MV-4-11 (cell line): ENCODE results near the gene FGD5.
A peak's percentile ranks its signal among the peaks of the same experiment; 100 is the strongest.

Experiments
- DNase-seq: peaks from one replicate; lab custom pipeline; 2025; lab: John Stamatoyannopoulos, UW

Gene FGD5

DNA sequence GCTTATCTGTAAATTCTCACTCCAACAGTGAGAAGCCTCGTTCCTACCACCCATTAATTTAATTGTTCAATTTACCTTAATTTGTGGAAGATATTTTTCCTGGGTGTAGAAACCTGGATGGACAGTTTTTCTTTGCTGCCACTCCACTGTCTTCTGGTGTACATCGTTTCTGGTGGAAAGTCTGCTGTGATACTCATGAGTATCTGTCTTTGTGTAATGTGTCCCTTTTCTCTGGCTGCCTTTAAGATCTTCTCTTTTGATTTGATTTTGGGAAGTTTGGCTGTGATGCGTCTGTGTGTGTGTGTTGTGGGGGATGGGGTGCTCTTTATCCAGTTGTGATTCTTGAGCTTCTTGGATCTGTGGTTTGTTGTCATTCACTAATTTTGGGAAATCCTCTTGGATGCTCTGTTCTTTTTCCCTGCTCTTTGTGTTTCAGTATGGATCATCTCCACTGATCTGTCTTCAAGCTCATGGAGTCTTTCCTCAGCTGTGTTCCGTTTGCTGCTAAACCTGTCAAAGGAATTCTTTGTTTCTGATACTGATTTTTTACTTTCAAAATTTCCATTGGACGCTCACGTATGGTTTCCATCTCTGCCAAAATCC, 86.4 kb downstream of the FGD5 start:
- DNase-seq = no peak

DNA sequence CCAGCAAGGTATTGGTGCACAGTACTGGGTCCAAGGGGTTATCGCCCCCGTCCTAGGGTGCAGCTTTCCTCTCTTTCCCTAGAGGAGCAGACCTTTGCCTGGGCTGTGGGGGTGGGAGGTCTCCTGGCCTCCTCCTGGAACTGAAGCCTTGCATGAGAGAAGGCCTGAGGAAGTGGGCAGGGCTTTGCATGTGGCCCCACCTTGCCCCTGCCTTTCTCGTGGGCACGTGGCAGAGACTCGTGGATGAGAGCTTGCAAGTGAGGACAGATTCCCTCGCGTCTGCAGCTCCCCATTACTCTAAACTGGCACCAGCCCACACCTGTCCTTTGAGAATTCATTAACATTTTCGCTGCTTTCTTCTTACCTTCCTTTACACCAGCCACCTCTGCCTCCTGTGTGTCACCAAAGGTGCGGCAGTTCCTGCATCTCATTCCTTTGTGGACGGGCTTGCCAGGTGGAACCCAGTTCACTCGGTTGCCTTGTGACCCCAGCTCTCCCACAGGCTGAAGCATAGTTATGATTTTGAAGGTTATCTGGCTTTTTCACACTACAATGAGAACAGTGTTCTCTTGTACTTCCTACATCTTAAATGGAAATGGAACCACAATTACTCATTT, 87.7 kb downstream of the FGD5 start:
- DNase-seq = no peak

DNA sequence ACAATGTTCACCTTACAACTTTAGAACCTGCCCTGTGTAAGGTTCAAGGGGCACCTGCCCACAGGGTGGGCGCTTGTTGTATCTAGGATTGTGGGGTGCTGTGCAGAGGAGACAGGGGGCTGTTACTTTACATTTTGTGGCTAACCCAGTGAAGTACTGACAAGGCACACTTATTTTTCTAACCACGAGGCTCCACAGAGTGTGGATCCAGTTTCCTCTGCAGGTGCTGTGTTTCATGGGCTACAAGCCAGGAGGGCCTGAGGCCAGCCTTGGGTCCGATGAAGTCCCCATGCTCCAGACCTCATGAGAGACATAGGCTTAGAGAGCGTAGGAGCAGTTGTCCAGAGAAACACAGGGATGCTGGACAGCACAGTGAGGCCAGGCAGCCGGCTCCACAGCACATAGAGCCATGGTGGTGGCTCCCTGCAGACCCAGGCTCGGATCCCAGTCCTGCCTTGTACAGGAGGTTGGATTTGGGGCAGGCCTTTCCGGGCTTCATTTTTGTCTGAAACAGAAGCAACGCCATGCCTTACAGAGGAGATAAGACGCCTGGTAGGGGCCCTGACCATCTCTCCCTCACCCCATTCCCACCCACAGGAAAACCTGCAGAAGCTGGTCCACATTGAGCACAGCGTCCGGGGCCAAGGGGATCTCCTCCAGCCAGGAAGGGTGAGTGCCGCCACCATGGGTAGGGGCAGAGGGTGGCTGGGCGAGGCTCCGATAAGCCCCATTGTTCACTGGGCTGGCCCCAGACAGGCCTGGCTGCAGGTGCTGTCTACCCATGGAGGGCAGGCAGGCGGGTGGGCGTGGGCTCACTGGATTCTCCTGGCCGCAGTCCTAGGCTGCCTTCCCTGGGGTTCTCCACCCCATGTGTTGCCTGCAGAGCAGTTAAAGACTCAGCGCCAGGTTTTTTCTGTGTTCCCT, 88.5 kb downstream of the FGD5 start:
- DNase-seq = no peak

DNA sequence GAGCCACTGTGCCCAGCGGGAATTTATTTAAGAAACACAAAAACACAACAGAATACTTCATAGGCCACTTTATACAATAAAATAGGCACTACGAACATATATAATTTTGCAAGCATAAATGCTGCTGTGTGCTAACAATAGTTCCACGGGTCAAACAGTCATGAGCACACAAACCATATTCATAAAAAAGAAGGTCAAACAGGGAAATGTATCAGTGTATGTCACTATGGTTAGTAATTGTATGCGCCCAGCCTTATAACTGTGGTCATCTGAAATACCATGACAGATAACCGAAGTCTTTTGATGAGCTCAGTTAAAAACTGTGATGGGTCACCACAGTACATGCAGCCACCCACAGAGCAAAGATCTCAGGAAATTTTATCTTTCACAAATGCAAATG, 90.5 kb downstream of the FGD5 start:
- peak; percentile 8 for DNase-seq

DNA sequence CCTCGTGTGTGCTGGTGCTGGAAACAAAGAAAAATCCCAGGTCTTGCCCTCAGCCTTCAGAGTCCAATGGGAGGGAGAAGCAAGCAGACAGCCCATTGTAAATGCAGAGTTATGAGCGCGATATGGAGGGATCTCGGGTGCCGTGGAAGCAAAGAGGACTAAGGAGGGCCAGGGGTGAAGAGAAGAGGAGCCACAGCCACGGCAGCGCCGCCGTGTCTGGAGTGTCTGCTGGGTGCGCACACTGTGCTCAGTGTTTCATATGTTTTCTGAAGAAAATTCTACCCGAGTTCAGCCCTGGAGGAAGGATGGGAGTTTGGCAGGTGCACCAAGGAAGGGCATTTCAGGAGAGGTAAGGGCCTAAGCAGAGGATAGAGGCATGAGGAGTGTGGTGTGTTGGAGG, 92.9 kb downstream of the FGD5 start:
- no peak for DNase-seq

DNA sequence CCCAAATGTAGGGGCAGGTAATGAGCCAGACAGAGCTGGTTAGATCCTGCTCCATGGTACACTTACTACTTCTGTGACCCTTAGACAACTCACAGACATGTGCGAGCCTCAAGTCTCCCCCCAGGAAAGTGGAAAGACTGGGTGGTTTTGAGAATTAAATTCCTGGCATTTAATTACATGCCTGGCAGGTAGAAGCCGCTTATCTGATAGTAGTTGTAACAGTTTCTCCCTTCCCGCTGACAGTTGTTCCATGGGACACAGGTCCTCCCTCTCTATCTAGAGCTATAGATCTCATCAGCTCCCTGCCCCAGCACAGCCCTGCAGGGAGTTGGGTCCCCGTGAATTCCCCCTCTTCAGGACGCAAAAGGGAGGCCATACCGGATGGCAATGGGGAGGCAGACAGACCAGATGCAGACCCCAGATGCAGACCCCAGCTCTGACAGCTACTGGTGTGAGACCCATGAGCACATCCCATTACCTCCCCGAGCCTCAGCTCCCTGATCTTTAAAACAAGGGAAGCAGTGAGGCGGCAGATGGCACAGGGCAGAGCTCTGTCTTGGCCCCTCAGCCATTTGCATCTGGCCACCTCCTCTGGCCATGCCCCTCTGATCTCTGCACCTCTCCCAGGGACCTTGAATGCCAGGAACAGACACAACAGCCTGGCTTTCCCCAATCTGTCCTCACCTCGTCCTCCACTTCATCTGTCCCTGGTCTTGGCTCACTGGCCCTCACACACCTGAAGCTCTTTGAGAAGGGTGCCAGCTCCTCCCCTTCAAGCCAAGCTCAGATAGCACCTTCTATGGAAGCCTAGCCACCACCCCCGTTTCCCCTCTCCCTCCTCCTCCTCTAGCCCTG, 94.5 kb downstream of the FGD5 start:
- DNase-seq = no peak

DNA sequence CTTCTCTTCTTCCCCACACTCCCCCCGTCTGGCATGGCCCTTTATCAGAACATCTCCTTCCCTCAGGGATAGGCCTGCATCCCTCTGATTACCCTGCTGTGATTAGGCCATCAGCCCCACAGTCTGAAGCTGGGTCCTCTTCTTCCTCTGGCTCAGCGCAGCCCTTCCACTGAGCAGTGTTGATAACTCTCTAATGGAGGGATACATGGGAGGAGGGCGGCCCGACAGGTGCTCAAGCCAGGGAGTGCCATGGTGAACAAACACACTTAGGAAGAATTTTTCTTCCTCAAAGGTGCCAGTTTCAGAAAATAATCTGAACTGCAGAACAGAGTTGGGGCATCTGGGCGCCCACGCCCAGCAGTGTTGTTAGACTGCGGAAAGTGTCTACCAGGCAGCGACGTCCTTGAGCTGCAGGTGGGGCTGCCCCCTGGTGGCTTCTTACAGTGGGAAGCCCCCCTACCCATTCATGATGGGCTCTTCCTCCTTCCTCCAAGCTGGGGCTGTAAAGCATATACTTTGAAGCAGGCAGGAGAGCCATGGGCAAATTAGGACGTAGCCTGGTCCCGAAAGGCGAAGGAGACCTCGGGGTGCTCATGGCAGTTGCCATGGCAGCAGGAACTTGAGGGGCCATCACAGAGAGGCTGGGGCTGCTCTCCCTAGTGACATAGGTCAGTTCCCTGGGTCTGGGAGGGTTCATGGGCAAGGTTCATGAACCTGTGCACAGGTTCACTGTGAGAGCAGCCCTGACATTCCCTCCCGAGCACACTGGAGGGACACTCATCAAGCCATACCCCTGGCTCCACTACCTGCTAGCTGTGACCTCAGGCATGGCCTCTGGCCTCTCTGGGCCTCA, 95.4 kb downstream of the FGD5 start:
- no peak for DNase-seq

DNA sequence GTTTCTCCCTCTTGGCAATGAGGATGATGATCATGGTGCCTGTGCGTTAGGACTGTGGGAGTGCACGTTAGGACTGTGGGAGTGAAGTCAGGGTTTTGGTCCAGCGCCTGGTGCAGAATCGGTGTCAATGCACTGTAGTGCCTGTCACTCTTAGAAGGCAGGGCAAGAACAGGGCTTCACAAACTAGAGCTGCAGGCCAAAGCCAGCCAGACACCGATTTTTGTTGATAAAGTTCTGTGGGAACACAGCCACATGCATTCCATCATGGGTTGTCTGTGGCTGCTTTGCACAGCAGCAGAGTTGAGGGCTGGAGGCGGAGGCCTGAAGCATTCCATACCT, 96.0 kb downstream of the FGD5 start:
- no peak for DNase-seq

DNA sequence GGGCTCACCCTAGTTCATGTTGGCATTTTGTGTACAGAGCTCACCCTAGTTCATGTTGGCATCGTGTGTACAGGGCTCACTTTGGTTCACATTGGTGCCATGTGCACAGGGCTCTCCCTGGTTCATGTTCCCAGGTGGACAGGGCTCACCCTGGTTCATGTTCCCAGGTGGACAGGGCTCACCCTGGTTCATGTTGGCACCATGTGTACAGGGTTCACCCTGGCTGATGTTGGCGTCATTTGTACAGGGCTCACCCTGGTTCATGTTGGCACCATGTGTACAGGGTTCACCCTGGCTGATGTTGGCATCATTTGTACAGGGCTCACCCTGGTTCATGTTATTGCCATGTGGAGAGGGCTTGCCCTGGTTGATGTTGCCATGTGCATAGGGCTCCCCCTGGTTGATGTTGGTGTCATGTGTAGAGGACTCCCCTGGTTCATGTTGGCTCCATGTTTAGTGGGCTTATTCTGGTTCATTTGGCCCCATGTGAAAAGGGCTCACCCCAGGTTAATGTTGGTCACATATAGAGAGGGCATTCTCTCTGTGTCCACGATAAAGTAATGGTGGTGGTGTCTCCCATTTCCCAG, 97.0 kb downstream of the FGD5 start:
- no peak for DNase-seq

DNA sequence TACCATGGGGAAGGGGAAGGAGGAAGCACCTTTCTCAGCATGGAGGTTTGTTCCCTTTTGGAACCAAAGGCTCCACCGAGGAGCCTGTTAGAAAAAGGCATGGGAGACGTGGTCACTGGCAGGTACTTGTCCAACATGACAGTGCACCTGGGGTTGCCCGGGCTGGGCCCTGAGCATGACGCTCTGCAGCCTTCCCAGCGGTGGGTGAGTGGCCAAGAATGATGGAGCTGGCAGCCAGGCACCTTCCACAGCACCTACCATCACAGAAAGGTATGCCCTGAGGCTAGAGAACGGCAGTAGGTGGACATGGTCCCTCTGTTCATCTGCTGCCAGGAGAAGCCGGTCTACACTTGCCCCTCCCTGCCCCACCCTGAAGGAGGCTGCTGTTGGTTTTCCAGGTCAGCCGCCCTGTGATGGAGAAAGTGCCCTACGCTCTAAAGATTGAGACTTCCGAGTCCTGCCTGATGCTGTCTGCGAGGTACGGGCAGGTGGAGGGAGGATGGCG, 99.6 kb downstream of the FGD5 start:
- no peak for DNase-seq

DNA sequence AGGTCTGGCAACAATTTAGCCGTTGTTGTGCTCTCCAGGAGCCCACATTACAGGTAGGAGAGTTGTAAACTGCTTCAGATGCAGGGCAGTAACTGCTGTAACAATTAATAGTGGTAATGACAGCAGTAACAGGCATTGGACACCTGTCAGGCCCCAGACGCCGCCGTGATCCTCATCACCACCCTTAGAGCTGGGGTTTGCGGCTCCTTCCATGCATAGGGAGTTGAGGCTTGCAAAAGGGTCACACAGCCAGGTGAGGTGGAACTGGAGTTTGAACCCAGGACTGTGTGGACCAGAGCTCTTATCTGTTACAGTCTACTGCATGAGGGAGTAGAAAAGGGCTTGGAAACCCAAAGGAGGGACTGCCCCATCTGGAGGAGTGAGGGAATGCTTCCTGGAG, 101.8 kb downstream of the FGD5 start:
- no peak for DNase-seq

DNA sequence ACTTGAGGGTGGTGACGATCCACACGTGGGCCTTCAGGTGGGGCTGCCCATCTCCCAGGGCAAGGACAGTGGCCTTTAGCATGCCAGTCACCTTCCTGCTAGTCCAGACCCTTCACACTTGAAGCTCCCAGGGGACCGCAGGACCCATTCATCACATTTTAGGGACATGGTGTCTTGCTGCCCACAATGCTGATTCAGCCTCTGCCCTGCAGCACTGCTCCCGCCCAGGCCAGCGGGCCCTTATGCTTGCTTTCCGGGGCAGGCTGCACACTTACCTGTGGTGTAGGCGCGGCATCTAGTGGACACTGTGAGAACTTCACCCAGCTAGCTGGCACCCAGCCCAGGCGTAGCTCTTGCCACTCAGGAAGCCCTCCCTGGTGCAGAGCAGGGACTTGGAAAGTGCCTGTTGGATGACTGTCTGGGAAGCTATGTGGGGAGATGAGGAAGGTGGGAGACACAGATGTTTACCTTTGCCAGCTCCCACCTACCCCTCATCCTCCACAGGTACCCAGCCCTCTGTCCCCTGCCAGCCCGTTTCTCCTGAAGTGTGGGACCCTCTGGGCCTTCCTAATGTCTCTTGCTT, 102.4 kb downstream of the FGD5 start:
- peak; percentile 73 for DNase-seq

DNA sequence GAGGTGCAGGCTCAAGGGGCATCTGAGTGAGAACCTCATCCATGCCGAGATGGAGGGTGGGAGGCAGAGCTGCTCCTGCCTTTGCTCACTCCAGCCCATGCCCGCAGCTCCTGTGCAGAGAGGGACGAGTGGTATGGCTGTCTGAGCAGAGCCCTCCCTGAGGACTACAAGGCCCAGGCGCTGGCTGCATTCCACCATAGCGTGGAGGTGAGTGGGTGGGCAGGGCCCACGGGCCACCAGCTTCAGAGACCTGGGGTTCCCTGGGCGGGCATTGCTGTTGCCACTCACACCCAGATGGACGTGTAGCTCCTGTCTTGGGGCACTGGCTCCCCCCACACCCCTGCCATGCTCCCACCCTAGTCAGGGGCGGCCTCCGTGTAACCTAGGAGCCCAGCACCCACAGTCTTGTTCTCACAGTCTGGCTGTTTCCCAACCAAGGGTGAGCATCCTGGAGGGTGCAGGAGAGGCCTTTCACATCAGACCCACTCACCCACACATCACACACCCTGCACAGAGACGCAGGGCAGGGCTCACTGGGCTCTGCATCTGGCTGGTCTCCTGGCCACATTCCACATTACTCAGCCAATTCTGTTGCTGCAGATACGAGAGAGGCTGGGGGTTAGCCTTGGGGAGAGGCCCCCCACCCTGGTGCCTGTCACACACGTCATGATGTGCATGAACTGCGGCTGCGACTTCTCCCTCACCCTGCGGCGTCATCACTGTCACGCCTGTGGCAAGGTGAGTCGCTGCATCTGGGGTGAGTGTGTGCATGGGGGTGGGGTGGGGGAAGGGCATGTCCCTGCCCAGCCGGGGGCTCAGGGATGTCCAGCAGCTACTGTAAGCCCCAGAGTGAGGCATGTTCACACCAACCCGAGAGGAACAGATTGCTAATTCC, 103.3 kb downstream of the FGD5 start:
- DNase-seq = no peak

DNA sequence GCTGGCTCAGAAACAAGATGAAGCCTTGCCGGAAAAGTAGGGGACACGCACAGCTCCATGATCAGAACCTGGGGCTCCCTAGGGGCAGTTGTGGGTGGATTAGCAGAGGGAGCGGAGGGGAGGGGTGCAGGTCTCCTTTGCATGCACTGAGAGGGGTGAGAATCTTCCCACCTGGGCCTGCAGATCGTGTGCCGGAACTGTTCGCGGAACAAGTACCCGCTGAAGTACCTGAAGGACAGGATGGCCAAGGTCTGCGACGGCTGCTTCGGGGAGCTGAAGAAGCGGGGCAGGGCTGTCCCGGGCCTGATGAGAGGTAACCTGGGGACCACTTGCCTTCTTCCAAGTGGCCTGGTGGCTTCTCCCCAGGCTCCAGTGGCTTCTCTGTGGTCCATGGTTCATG, 104.1 kb downstream of the FGD5 start:
- DNase-seq = no peak

DNA sequence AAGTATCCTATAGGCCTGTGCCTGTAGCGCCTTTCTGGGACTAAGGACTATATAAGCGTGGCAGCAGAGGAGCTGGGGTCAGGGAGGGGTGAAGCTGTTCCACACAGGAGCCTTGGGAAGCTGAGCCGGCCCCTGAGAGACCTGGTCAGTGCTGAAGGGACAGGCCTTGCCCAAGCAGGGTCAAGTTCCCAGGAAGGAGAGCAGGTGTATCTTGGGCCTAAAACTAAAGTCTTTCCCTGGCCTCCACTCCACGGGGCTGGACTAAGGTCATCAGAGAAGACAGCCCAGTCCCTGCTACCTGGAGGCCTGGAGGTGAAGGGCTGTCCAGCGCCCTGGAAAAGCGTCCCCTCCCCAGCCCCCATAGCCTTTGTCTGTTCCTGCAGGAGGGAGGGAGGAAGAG, 104.7 kb downstream of the FGD5 start:
- no peak for DNase-seq

DNA sequence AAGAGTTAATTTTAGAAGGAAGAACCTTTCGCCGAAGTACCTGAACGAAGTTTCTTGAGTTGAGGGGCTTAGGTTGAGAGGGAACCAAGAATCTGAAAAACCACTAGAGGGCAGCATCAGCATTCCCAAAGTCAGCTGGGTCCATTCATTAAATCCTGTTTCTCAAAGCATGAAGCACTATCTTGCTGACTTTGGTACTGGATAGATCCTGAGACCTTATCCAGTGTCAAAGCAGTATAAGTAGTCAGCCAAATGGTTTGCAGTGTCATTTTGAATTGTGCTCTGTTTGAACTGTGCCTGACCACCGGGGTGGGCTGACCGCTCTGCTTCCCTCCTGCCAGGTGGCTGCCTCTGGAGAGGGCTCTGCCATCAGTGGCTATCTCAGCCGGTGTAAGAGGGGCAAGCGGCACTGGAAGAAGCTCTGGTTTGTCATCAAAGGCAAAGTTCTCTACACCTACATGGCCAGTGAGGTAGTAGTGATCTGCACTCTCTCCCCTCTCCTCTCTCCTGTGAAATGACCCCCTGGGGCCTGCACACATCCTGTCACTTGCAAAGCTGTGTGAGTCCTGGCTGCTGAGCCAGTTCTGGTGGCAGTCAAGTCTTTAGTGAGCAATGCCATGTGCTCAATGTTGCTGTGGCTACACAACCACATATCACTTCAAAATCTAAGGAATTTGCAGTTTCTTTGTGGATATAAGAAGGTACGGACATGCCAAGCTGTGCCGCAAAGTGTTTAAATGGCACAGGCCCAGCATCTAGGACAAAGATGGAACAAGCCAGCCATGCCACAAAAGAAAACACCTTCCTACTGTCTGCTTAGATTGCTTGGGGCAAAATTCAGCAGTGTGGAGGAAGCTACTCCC, 107.2 kb downstream of the FGD5 start:
- peak; percentile 28 for DNase-seq

DNA sequence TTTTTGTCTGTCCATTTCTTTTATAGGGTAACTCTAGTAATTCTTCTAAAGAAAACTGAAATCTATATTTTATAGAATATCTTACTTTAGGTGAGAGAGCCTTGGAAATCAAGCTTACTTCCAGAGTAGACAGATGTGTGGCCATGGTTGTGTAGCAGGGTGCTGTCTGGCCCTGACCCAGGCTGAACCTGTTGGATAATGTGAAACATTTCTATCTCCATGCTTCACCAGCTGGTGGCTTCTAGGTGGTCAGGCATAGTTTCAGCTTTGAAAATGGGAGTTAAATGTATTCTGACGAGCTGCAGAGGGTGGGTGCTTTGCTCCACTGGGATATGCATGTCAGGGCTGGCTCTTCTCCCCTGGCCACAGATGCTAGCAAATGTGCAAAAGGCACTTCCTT, 107.8 kb downstream of the FGD5 start:
- no peak for DNase-seq

DNA sequence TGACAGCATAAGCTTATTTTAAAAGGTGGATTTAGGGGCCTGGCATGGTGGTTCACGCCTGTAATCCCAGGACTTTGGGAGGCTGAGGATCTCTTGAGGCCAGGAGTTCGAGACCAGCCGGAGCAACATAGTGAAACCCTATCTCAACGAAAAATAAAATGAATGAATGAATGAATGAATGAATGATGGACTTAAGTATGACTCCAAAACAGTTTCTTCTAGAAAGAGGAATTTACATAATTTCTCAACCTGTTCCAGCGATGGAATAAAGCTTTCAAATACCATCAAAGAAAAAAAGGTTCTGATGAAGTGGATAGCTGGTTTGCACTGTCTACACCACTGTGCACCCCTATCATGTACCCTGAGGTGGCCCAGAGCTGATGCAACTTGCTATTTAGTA, 108.5 kb downstream of the FGD5 start:
- DNase-seq = no peak
